ENCODE data around the gene SCNN1B.

Gene SCNN1B

DNA sequence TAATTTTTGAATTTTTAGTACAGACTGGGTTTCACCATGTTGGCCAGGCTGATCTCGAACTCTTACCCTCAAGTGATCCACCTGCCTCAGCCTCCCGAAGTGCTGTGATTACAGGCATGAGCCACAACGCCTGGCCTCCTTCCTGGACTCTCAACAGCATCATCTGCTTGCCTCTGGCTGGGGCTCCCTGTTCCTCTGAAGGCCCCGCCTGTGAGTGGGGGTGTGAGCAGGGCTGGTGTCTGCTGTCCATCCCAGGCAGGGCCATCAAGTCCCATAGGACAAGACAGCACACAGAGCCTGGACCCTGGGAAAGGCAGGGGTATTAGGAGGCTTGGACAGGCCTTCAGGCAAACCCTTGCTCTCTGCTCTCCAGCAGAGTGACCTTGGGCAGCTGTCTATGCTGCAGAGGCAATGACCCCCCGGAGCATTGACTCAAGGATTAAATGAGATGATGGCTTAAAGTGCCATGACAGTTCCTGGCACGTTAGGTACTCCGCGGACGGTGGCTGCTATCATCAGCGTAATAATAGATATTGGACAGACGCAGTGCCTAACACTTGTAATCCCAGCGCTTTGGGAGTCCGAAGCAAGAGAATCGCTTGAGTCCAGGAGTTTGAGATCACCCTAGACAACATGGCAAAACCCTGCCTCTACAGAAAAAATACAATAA lies 19.2 kb downstream of the SCNN1B start:
- DNase-seq: no peak

DNA sequence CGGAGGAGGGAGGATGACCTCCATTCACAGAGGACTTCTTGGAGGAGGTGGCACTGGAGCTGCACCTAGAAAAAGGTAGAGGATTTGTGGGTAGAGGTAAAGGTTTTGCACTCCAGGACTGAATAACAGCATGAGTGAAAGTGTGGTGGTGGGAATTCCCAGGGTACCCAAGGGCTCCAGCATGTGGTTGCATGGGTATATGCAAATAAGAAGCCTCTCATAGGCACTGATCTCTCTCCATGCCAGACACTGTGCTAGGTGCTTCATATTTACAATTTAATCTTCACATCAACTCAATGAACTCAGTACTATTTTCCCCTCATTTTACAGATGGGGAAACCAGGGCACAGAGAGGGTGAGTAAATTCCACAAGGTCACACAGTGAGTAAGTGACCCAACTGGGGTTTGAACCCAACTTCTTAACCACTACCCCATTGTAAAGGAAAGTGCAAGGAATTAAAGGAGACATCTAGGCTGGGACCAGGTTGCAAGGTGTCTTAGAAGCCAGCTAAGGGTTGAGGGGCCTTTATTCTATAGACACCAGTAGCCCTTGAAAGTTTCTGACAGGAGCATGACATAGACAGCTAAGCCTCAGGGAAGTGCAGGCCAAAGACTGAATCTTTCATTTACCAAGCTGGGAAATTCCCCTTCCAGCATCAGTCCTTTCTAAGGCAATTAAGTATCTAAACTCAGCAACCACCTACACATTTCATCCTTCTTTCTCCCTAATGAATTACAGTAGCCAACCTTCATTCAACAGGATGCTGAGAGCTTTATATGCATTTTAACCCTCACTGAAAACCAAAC lies 21.3 kb downstream of the SCNN1B start:
- DNase-seq: no peak

DNA sequence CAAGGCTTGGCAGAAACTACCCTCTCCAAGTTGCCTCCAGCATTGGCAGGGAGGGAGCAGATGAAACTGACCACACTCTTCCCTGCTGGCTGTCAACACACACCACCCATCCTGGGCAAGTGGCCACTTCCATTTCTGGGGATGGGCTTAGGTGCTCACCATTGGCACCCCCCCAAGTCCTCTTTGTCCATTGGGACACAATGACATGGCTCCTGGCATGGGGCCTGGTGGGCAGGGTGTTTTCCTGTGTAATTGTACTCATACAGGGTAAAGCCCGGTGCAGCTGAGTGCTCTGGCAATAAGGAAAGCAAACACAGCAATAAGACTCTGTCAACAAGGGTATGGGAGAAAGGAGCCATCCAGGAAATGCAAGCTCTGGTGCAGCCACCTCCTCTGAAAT lies 22.6 kb downstream of the SCNN1B start:
- DNase-seq: no peak

DNA sequence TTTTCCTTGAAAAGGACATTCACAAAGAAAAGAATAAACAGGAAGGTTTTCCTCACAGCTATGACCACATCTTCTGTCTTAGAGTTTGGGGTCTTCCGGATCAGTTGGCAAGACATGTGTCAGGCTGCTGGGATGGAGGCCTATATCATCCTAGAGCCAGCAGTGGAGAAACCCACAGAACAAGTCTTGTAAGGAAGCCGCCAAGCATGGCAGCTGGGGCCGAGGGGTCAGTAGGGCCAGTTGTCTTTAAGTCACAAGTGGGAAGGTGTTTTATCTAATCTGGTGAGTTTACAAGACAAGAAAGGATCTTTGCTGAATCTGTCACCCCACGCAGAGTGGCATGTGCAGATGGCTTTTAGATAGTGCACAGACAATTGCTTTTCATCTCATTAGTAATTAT lies 25.7 kb downstream of the SCNN1B start:
- no peak for DNase-seq

GRCh38 chr16:23330161-23330560 lies 28.1 kb downstream of the SCNN1B start:
- DNase-seq: no peak

DNA sequence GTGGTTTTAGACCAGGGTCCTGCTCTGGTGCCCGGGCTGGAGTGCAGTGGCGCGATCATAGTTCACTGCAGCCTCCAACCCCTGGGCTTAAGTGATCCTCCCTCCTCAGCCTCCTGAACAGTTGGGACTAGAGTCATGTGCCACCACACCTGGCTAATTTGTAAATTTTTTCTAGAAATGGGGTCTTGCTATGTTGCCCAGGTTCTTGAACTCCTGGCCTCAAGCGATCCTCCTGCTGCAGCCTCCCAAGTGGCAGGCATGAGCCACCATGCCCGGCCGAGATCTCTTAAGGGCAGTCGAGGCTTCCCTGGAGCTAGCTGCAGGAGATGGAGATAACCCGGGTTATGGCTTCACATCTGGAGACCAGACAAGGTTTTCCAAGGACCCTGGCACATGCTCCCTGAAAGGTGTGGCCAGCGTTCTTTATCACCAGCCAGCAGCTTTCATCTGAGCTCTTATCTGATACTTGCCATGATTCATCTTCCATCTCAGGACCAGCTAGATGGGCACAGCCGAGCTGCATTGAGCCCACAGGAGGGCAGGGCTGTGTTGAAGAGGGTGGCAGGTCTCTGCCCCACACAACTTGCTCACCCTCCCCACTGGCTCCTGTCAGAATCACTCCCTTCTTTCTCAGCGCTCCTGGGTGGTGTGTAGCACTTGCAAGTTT lies 28.6 kb downstream of the SCNN1B start:
- no peak for DNase-seq

DNA sequence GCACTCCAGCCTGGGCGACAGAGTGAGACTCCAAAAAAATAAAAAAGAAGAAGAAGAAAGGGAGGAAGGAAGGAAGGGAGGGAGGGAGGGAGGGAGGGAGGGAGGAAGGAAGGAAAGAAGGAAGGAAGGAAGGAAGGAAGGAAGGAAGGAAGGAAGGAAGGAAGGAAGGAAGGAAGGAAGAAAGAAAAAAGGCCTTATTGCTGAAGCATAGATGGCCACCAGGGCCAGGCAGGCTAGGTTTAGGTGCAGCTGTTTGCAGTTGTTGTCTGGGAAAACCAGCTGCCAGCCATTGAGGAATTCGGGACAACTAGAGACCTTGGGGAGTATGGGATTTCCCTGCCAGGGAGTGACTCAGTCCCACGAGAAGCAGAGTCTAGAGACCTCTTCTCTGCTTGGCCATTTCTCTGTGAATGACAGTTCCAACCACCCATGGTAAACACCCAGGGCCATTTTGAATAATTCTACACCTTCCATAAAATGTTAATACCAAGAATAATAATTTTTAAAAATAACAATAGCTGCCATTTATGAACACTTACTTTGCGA lies 31.0 kb downstream of the SCNN1B start:
- no peak for DNase-seq

DNA sequence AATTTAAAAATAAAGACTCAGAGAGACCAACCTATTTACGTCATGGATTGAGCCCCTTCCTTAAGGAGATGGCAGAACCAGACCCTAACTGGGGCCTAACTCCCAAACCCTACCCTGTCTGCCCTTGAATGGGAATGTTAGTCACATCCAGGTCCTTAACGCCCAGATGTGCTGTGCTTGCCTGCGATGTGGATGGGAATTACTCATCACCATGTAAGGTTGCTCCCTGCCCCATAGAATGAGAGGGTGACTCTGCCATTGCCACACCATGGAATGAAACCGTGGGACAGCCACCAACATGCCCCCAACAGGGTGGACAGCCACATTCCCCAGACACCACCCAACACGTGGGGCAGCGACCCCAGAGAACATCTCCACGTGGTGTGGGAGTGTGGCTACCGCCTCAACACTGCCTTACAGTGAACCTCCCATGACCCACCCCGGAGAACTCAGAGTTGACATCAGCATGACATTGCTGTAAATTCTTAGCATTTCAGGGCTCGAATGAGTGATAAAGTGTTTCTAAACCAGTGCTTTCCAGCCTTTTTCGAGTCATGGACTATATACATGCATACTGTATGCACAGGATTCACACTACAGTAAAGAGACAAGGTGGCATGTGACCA lies 31.8 kb downstream of the SCNN1B start:
- DNase-seq: no peak

DNA sequence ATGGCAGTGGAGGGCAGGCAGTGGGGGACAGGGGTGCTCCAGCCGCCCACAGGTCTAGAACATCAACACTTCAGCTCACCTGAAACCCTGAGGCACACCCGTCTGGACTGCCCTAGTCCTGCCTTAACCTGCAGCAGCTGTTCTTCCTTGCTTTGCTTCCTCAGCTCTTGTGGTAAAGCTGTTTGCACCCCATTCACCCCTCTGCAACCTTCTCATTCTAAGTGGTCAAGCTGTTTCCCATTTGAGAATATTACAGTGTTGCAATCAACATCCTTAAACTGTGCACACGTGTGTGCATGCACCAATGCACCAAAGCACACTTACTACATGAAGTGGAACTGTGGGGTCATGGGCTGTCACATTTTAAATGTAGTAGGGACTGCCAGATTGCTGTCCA lies 32.4 kb downstream of the SCNN1B start:
- DNase-seq: no peak

DNA sequence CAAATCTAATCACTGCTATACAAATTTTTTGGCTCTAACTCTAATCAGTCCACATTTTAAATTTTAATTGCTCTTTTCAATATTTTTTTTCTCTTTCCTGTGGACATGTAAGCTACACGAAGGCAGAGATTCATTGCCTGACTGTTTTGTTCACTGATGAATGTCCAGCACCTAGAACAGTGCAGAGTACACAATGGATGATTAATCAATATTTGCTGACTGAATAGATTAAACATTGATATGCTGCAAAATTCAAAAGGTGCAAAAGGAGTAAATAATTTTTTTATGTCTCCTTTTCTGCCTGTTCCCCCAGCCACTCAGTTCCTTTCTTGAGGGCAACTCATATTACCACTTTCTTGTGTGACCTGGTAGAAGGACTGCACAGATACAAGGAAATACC lies 32.8 kb downstream of the SCNN1B start:
- DNase-seq: no peak

DNA sequence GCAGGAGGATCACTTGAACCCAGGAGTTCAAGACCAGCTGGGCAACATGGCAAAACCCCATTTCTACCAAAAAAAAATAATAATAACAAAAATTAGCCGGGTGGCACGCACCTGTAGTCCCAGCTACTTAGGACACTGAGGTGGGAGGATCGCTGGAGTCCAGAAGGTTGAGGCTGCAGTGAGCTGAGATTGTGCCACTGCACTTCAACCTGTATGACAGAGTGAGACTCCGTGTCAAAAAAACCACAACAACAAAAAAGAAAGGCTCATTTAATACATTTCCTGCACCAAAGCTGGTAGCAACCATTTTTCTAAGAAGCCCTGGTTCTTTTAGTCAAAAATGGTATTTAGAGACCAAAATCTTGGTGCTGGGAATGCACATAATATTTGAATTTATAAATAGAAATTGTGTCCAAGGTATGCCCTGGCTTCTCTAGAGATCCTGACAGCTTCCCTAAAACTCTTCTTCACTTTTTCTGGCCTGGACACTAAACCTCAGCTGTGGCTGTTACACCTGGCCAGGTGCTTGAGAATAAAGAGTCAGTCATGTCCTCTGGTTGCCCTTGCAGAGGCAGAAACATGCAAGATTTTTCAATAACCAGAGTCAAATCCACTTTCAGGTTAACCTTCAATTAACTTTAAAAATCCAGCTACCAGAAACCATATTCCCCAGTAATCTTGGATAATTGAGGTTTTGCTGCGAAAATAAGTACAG lies 35.9 kb downstream of the SCNN1B start:
- DNase-seq: no peak

DNA sequence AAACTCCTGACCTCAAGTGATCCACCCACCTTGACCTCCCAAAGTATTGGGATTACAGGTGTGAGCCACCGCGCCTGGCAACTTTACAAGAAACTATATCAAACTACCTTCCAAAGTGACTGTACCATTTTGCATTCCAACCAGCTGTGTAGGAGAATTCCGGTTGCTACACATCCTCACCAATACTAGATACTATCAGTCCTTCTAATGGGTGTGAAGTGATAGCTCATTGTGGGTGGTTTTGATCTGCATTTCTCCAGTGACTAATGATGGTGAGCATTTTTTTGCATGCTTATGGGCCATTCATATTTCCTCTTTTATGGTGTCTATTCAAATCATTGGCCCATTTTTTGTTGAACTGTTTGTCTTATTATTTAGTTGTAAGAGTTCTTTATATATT lies 37.7 kb downstream of the SCNN1B start:
- DNase-seq: no peak

GRCh38 chr16:23342083-23342640 lies 40.1 kb downstream of the SCNN1B start:
- DNase-seq: no peak

GRCh38 chr16:23343643-23344612 lies 41.8 kb downstream of the SCNN1B start:
- no peak for DNase-seq

GRCh38 chr16:23345237-23345636 lies 43.1 kb downstream of the SCNN1B start:
- no peak for DNase-seq

- DNase-seq: no peak
These were observed 46.7 kb downstream of the SCNN1B start for GRCh38 chr16:23348579-23349469.

- DNase-seq: no peak
These were observed 49.3 kb downstream of the SCNN1B start for GRCh38 chr16:23351360-23351759.

DNA sequence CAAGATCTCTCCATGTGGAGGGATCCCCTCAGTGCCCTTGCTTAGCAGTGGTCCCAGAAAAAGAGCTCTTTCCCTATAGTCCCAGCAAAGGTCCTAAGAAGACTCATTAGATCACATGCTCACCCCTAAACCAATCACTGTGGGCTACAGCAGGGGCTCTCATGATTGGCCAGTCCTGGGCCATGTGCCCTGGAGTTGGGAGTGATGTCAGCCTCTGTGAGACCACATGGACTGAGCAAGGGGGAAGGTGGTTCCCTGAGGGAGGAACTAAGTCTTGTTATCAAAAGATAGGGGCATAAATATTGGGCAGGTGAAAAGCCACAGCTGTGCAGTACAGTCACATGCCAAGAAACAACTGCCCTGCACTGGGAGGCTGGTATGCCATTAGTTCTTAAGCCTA lies 51.3 kb downstream of the SCNN1B start:
- DNase-seq: no peak

- DNase-seq: no peak
These were observed 52.1 kb downstream of the SCNN1B start for GRCh38 chr16:23354246-23354645.

DNA sequence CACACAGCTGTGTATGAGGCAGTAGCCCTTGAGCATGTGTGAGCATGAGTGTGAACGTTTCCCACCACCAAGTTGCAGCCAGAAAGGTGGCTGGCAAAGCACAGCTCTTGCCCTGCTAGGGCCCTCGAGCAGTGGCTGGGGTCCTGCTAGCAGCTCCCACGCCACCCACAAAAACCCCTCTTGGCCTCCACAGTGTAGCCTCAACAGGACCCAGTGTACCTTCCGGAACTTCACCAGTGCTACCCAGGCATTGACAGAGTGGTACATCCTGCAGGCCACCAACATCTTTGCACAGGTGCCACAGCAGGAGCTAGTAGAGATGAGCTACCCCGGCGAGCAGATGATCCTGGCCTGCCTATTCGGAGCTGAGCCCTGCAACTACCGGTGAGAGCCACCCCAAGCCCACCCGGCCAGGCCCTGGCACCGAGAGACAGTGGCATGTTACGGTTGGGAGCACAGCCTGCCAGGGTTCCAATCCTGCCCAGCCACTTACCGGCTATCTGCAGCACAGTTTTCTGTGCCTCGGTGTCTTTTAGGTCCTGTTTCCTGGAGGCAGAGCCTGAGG lies 53.1 kb downstream of the SCNN1B start:
- no peak for DNase-seq
